NCI-H1048 (cell line): ENCODE results near the gene UCKL1.
"Not testable (repeated sequence)": the region's sequence is repeated elsewhere in the genome, so short reads cannot be mapped to it uniquely, and the experiment has no call there.

Source experiments
- DNase-seq: peaks from one replicate; lab custom pipeline; 2025; lab: John Stamatoyannopoulos, UW

UCKL1 gene

GRCh38 chr20:63942969-63943807 is 13.0 kb downstream of the UCKL1 start:
- DNase-seq = no peak

GRCh38 chr20:63942250-63942951 is 13.8 kb downstream of the UCKL1 start:
- peak; percentile 15 for DNase-seq

- DNase-seq = peak; percentile 32
Measured at GRCh38 chr20:63941282-63942081, 14.7 kb downstream of the UCKL1 start.

GRCh38 chr20:63940472-63941266 is 15.5 kb downstream of the UCKL1 start:
- no peak for DNase-seq

- no peak for DNase-seq
Measured at GRCh38 chr20:63940071-63940471, 16.1 kb downstream of the UCKL1 start.

- no peak for DNase-seq
Measured at GRCh38 chr20:63939061-63939935, 16.9 kb downstream of the UCKL1 start.

GRCh38 chr20:63937596-63937995 is 18.6 kb downstream of the UCKL1 start:
- DNase-seq = no peak

- DNase-seq = no peak
Measured at GRCh38 chr20:63935447-63935846, 20.8 kb downstream of the UCKL1 start.

- DNase-seq = no peak
Measured at GRCh38 chr20:63934271-63935068, 21.7 kb downstream of the UCKL1 start.

GRCh38 chr20:63933646-63934045 is 22.6 kb downstream of the UCKL1 start:
- no peak for DNase-seq

- DNase-seq = no peak
Measured at GRCh38 chr20:63932606-63933160, 23.5 kb downstream of the UCKL1 start.

- no peak for DNase-seq
Measured at GRCh38 chr20:63931735-63932134, 24.5 kb downstream of the UCKL1 start.

- no peak for DNase-seq
Measured at GRCh38 chr20:63930971-63931553, 25.2 kb downstream of the UCKL1 start.

- not testable (repeated sequence) for DNase-seq
Measured at GRCh38 chr20:63929473-63929883, 26.7 kb downstream of the UCKL1 start.

GRCh38 chr20:63929071-63929470 is 27.1 kb downstream of the UCKL1 start:
- DNase-seq = no peak

GRCh38 chr20:63926298-63926697 is 29.9 kb downstream of the UCKL1 start:
- DNase-seq = no peak

- no peak for DNase-seq
Measured at GRCh38 chr20:63924241-63924640, 32.0 kb downstream of the UCKL1 start.

GRCh38 chr20:63923651-63924050 is 32.6 kb downstream of the UCKL1 start:
- DNase-seq = no peak

GRCh38 chr20:63920226-63920625 is 36.0 kb downstream of the UCKL1 start:
- no peak for DNase-seq
